MM.1S (cell line): ENCODE data around the gene MAPK4.

Source experiments
- EZH2 ChIP-seq: fragments of 300-600 bp; sonication (generic); optimal IDR thresholded peaks from 2 replicates; pipeline ENCODE3; 2017; ENCODE audit warnings: low read depth, mild to moderate bottlenecking, antibody characterized with exemption, low read length, mixed read lengths
- EZH2phosphoT487 ChIP-seq: fragments of 300-600 bp; sonication (generic); IDR thresholded peaks from 2 replicates; pipeline ENCODE4 v1.6.1; 2018; ENCODE audit warnings: antibody characterized with exemption, low read length
- TF ChIP-seq, protein P1 (sequence below): fragments of 300-600 bp; sonication (generic); IDR thresholded peaks from 2 replicates; pipeline ENCODE4 v1.5.1; 2016; ENCODE audit warnings: antibody characterized with exemption, low read length, mixed read lengths

DNA sequence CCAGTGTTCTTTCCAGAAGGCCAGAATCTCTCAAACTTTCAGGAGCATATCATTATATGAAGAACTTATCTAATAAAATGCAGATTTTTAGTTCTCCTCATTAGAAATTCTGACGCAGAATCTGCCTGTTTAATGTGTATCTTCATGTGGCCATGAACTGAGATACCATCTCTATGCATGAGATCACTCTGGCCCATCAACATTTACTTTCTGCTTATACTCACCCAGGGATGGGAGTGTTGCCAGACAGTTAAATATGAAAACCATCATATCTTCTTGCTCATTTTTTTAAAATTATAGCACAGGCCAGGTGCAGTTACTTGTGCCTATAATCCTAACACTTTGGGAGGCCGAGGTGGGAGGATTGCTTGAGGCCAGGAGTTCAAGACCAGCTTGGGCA lies 60.4 kb downstream of the MAPK4 start:
- TF ChIP-seq, protein P1, sequence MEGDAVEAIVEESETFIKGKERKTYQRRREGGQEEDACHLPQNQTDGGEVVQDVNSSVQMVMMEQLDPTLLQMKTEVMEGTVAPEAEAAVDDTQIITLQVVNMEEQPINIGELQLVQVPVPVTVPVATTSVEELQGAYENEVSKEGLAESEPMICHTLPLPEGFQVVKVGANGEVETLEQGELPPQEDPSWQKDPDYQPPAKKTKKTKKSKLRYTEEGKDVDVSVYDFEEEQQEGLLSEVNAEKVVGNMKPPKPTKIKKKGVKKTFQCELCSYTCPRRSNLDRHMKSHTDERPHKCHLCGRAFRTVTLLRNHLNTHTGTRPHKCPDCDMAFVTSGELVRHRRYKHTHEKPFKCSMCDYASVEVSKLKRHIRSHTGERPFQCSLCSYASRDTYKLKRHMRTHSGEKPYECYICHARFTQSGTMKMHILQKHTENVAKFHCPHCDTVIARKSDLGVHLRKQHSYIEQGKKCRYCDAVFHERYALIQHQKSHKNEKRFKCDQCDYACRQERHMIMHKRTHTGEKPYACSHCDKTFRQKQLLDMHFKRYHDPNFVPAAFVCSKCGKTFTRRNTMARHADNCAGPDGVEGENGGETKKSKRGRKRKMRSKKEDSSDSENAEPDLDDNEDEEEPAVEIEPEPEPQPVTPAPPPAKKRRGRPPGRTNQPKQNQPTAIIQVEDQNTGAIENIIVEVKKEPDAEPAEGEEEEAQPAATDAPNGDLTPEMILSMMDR = no peak
- no peak for TF ChIP-seq EZH2phosphoT487
- no peak for TF ChIP-seq EZH2
